ENCODE measurements around the gene EVX1. TPM values are rescaled to one million over a fixed set of nuclear protein-coding genes. Genes with fewer than 3 reads are reported as not detected.

The EVX1 gene
- not detected for total RNA-seq

GRCh38 chr7:27242555-27243339, at the start of gene EVX1:
Gene EVX1, plus strand, starts transcription at chr7:27242802. Its CDS starts 229 bp downstream, at chr7:27243031.
- CTCF ChIA-PET, result interaction anchor here (1.1 kb wide), 1 partner anchor 32 kb away, joined by 3 read pairs; no protein-coding TSS in a partner anchor
- POLR2A ChIA-PET, result no interaction called here

- CTCF ChIA-PET, result no interaction called here
- POLR2A ChIA-PET, result no interaction called here
Measured at GRCh38 chr7:27193335-27194001, 49.1 kb upstream of the EVX1 start.

GRCh38 chr7:27194002-27194352, 48.6 kb upstream of the EVX1 start:
- CTCF ChIA-PET, result no interaction called here
- POLR2A ChIA-PET, result no interaction called here

- ChIA-PET POLR2A (no interaction called here), CTCF (interaction anchor here (1.5 to 1.6 kb wide), 3 partner anchors 16 to 725 kb away, joined by 4 to 7 read pairs (median 5); partner anchors contain the start of gene HOXA10)
Measured at GRCh38 chr7:27194686-27195379, 47.8 kb upstream of the EVX1 start.

GRCh38 chr7:27196287-27196767, 46.3 kb upstream of the EVX1 start:
- CTCF ChIA-PET, result interaction anchor here (0.6 to 1.5 kb wide), 10 partner anchors 10 to 897 kb away, joined by 3 to 7 read pairs (median 4); partner anchors contain the start of gene HOXA11
- POLR2A ChIA-PET, result interaction anchor here (0.6 kb wide), 1 partner anchor 1097 kb away, joined by 3 read pairs; no protein-coding TSS in a partner anchor

GRCh38 chr7:27197137-27198042, 45.2 kb upstream of the EVX1 start:
- CTCF ChIA-PET, result interaction anchor here (0.6 to 3.6 kb wide), 2 partner anchors 8 to 448 kb away, joined by 5 to 12 read pairs; no protein-coding TSS in a partner anchor
- POLR2A ChIA-PET, result no interaction called here

- POLR2A ChIA-PET, result no interaction called here
- CTCF ChIA-PET, result interaction anchor here (0.6 to 3.6 kb wide), 6 partner anchors 9 to 447 kb away, joined by 3 to 12 read pairs (median 4); no protein-coding TSS in a partner anchor
Measured at GRCh38 chr7:27198138-27198841, 44.3 kb upstream of the EVX1 start.

GRCh38 chr7:27198871-27199801, 43.5 kb upstream of the EVX1 start:
- ChIA-PET POLR2A (interaction anchor here (0.6 kb wide), 1 partner anchor 1713 kb away, joined by 3 read pairs; no protein-coding TSS in a partner anchor), CTCF (interaction anchor here (0.8 to 3.6 kb wide), 6 partner anchors 9 to 42 kb away, joined by 3 to 12 read pairs (median 4); no protein-coding TSS in a partner anchor)

- ChIA-PET POLR2A (interaction anchor here (0.6 kb wide), 1 partner anchor 136 kb away, joined by 3 read pairs; no protein-coding TSS in a partner anchor), CTCF (interaction anchor here (0.6 to 3.6 kb wide), 5 partner anchors 10 to 217 kb away, joined by 4 to 12 read pairs (median 4); no protein-coding TSS in a partner anchor)
Measured at GRCh38 chr7:27199849-27200760, 42.5 kb upstream of the EVX1 start, which contains the start of gene HOXA13. Gene HOXA13, minus strand, starts transcription at chr7:27200091. Its CDS starts 14 bp downstream, at chr7:27200077.

- ChIA-PET CTCF (interaction anchor here (3.6 kb wide), 1 partner anchor 11 kb away, joined by 12 read pairs; no protein-coding TSS in a partner anchor), POLR2A (no interaction called here)
Measured at GRCh38 chr7:27200761-27201579, 41.6 kb upstream of the EVX1 start.

GRCh38 chr7:27201580-27202017, 41.0 kb upstream of the EVX1 start:
- ChIA-PET POLR2A (no interaction called here), CTCF (no interaction called here)

- POLR2A ChIA-PET, result no interaction called here
- CTCF ChIA-PET, result no interaction called here
Measured at GRCh38 chr7:27202018-27202861, 40.4 kb upstream of the EVX1 start.

GRCh38 chr7:27202862-27203134, 39.8 kb upstream of the EVX1 start:
- POLR2A ChIA-PET, result no interaction called here
- CTCF ChIA-PET, result no interaction called here

- ChIA-PET CTCF (interaction anchor here (1.0 kb wide), 1 partner anchor 42 kb away, joined by 3 read pairs; no protein-coding TSS in a partner anchor), POLR2A (no interaction called here)
Measured at GRCh38 chr7:27203365-27203953, 39.1 kb upstream of the EVX1 start.

All from activated CD8-positive, alpha-beta memory T cell treated with anti-CD3 and anti-CD28 coated beads for 36 hours (primary cell).